ENCODE data around the gene PRDM16. TPM values are rescaled to one million over a fixed set of nuclear protein-coding genes. Genes with fewer than 3 reads are reported as not detected.

The PRDM16 gene
- total RNA-seq, 1 experiment from 2014 or later: 5.3 TPM

DNA sequence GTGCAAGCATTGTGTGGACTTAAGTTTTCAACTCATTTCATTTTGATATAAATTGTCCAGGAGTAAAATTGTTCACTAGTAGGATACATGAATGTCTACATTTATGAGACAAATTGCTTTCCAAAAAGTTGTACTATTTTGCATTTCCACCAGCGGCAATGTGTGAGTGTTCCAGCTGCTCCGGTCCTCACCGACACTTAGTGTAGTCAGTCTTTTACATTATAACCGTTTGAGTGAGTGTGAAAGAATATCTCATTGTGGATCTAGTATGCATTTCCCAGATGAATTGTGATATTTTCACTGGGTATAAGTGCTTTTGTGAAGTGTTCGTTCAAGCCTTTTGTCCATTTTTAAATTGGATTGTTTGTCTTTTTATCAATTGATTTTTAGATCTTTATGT, 274.0 kb downstream of the PRDM16 start:
- CTCF ChIA-PET: no interaction called here
- H3K4me1 ChIP-seq: peaks cover 9% of the 10 kb centered on the region
- no peak for TF ChIP-seq CTCF (IDR thresholded peaks at IDR 0.05; ENCODE audit: insufficient read depth in 1 of 2, low read depth in 1 of 2, low read length in 1 of 2, severe bottlenecking in 1 of 2, unreplicated experiment in 1 of 2)
- Mint-ChIP-seq H3K4me3 (ENCODE audit: unreplicated experiment) (no peak overlapping the region), H3K36me3 (ENCODE audit: insufficient read depth, unreplicated experiment) (no peaks in the 10 kb centered on the region), H3K27ac (ENCODE audit: unreplicated experiment) (no peak overlapping the region), H3K4me1 (ENCODE audit: low read depth, unreplicated experiment) (no peaks in the 10 kb centered on the region), H3K27me3 (ENCODE audit: insufficient read depth, unreplicated experiment) (no peaks in the 10 kb centered on the region), H3K9me3 (ENCODE audit: unreplicated experiment) (peaks cover 17% of the 10 kb centered on the region)
- no peaks in the 10 kb centered on the region for H3K36me3 ChIP-seq (ENCODE audit: control insufficient read depth, insufficient read depth, low read length)
- no peak overlapping the region for H3K4me3 ChIP-seq (ENCODE audit: low read depth, low read length)
- BruUV-seq (replicated peaks): no TSS peak
- intact Hi-C loops (cut with micrococcal nuclease; ENCODE audit: unreplicated experiment): no loop called here
- H3K27me3 ChIP-seq (replicated peaks; ENCODE audit: control insufficient read depth, insufficient read depth, low read length): no peaks in the 10 kb centered on the region
- no peak for DNase-seq
- POLR2A ChIA-PET: no interaction called here
- H3K9me3 ChIP-seq: no peaks in the 10 kb centered on the region; the same call in 1 of the 2 replicates

GRCh38 chr1:3344395-3344794, 275.4 kb downstream of the PRDM16 start:
- no peak overlapping the region for H3K4me3 ChIP-seq (ENCODE audit: low read depth, low read length)
- no peak for TF ChIP-seq CTCF (IDR thresholded peaks at IDR 0.05; ENCODE audit: insufficient read depth in 1 of 2, low read depth in 1 of 2, low read length in 1 of 2, severe bottlenecking in 1 of 2, unreplicated experiment in 1 of 2)
- ChIA-PET CTCF (no interaction called here), POLR2A (no interaction called here)
- Mint-ChIP-seq H3K4me3 (ENCODE audit: unreplicated experiment) (no peak overlapping the region), H3K36me3 (ENCODE audit: insufficient read depth, unreplicated experiment) (no peaks in the 10 kb centered on the region), H3K27ac (ENCODE audit: unreplicated experiment) (no peak overlapping the region), H3K4me1 (ENCODE audit: low read depth, unreplicated experiment) (no peaks in the 10 kb centered on the region), H3K9me3 (ENCODE audit: unreplicated experiment) (peaks cover 17% of the 10 kb centered on the region), H3K27me3 (ENCODE audit: insufficient read depth, unreplicated experiment) (no peaks in the 10 kb centered on the region)
- no TSS peak for BruUV-seq (replicated peaks)
- no peaks in the 10 kb centered on the region for H3K27me3 ChIP-seq (replicated peaks; ENCODE audit: control insufficient read depth, insufficient read depth, low read length)
- H3K9me3 ChIP-seq: no peaks in the 10 kb centered on the region; the same call in 1 of the 2 replicates
- peaks cover 9% of the 10 kb centered on the region for H3K4me1 ChIP-seq
- no peaks in the 10 kb centered on the region for H3K36me3 ChIP-seq (ENCODE audit: control insufficient read depth, insufficient read depth, low read length)
- no peak for DNase-seq
- intact Hi-C loops (cut with micrococcal nuclease; ENCODE audit: unreplicated experiment): no loop called here

- Mint-ChIP-seq H3K4me1 (ENCODE audit: low read depth, unreplicated experiment) (no peaks in the 10 kb centered on the region), H3K27me3 (ENCODE audit: insufficient read depth, unreplicated experiment) (no peaks in the 10 kb centered on the region), H3K27ac (ENCODE audit: unreplicated experiment) (no peak overlapping the region), H3K9me3 (ENCODE audit: unreplicated experiment) (peaks cover 17% of the 10 kb centered on the region), H3K4me3 (ENCODE audit: unreplicated experiment) (no peak overlapping the region), H3K36me3 (ENCODE audit: insufficient read depth, unreplicated experiment) (no peaks in the 10 kb centered on the region)
- no peak for TF ChIP-seq CTCF (IDR thresholded peaks at IDR 0.05; ENCODE audit: insufficient read depth in 1 of 2, low read depth in 1 of 2, low read length in 1 of 2, severe bottlenecking in 1 of 2, unreplicated experiment in 1 of 2)
- no peak for DNase-seq
- BruUV-seq (replicated peaks): no TSS peak
- CTCF ChIA-PET: no interaction called here
- H3K36me3 ChIP-seq (ENCODE audit: control insufficient read depth, insufficient read depth, low read length): no peaks in the 10 kb centered on the region
- no peak overlapping the region for H3K4me3 ChIP-seq (ENCODE audit: low read depth, low read length)
- no peaks in the 10 kb centered on the region; the same call in 1 of the 2 replicates for H3K9me3 ChIP-seq
- H3K4me1 ChIP-seq: peaks cover 14% of the 10 kb centered on the region
- intact Hi-C loops (cut with micrococcal nuclease; ENCODE audit: unreplicated experiment): no loop called here
- no peaks in the 10 kb centered on the region for H3K27me3 ChIP-seq (replicated peaks; ENCODE audit: control insufficient read depth, insufficient read depth, low read length)
- POLR2A ChIA-PET: no interaction called here
These were observed 276.8 kb downstream of the PRDM16 start for GRCh38 chr1:3345792-3346191.
